ENCODE results near the gene LSM3. TPM values are rescaled to one million over a fixed set of nuclear protein-coding genes. Genes with fewer than 3 reads are reported as not detected.

LSM3 gene
- total and polyA plus RNA-seq, 3 experiments from 2014 or later: 22.9 to 26.6 (median 25.8) TPM

- H3K9me3 ChIP-seq (ENCODE audit: low read length): no peaks in the 10 kb centered on the region
- H3K4me1 Mint-ChIP-seq: no peaks in the 10 kb centered on the region
- CTCF ChIA-PET: interaction anchor here (1.9 kb wide), 1 partner anchor 15 kb away, joined by 7 read pairs; no protein-coding TSS in a partner anchor
Measured at GRCh38 chr3:14218355-14218754, 39.7 kb downstream of the LSM3 start.

GRCh38 chr3:14220933-14221332, 42.3 kb downstream of the LSM3 start:
- no peak overlapping the region for H3K4me3 ChIP-seq (ENCODE audit: low read length)
- H3K27ac ChIP-seq (ENCODE audit: low read depth, low read length): no peak overlapping the region
- CTCF ChIA-PET: no interaction called here
- Mint-ChIP-seq H3K4me3 (no peak overlapping the region), H3K4me1 (no peaks in the 10 kb centered on the region), H3K9me3 (peaks cover 12 to 28% (median 14%) of the 10 kb centered on the region in 5 donors), H3K36me3 (peaks cover 0 to 26% (median 3%) of the 10 kb centered on the region in 3 donors), H3K27me3 (peaks cover 27 to 48% of the 10 kb centered on the region in 2 donors), H3K27ac (no peak overlapping the region)
- POLR2A ChIA-PET: no interaction called here
- H3K9me3 ChIP-seq (ENCODE audit: low read length): no peaks in the 10 kb centered on the region
- H3K36me3 ChIP-seq (ENCODE audit: insufficient read depth, low read length): no peaks in the 10 kb centered on the region
- no peak for DNase-seq
- no peaks in the 10 kb centered on the region for H3K4me1 ChIP-seq (ENCODE audit: insufficient read depth, low read length)
- H3K27me3 ChIP-seq (ENCODE audit: insufficient read depth, low read length, poor library complexity, severe bottlenecking): peaks cover 4% of the 10 kb centered on the region

More at GRCh38 chr3:14218355-14218754, 39.7 kb downstream of the LSM3 start:
- Histone ChIP-seq H3K36me3 (ENCODE audit: insufficient read depth, low read length) (no peaks in the 10 kb centered on the region), H3K27ac (ENCODE audit: low read depth, low read length) (no peak overlapping the region), H3K4me1 (ENCODE audit: insufficient read depth, low read length) (no peaks in the 10 kb centered on the region), H3K27me3 (ENCODE audit: insufficient read depth, low read length, poor library complexity, severe bottlenecking) (no peaks in the 10 kb centered on the region), H3K4me3 (ENCODE audit: low read length) (no peak overlapping the region)
- POLR2A ChIA-PET: no interaction called here
- DNase-seq: no peak
- peak overlapping the region in 1 of 7 donors; percentile 13 for H3K4me3 Mint-ChIP-seq
- peaks cover 12 to 25% of the 10 kb centered on the region in 2 donors for H3K27me3 Mint-ChIP-seq
- peaks cover 10 to 28% (median 14%) of the 10 kb centered on the region in 5 donors for H3K9me3 Mint-ChIP-seq
- H3K36me3 Mint-ChIP-seq: peaks cover 0 to 26% (median 3%) of the 10 kb centered on the region in 3 donors
- no peak overlapping the region for H3K27ac Mint-ChIP-seq

GRCh38 chr3:14221902-14222301, 43.3 kb downstream of the LSM3 start:
- H3K36me3 ChIP-seq (ENCODE audit: insufficient read depth, low read length): no peaks in the 10 kb centered on the region
- ChIA-PET CTCF (no interaction called here), POLR2A (no interaction called here)
- Mint-ChIP-seq H3K27me3 (peaks cover 33 to 58% of the 10 kb centered on the region in 2 donors), H3K27ac (no peak overlapping the region), H3K36me3 (peaks cover 0 to 26% (median 3%) of the 10 kb centered on the region in 3 donors), H3K4me1 (no peaks in the 10 kb centered on the region), H3K4me3 (no peak overlapping the region), H3K9me3 (peaks cover 12 to 28% (median 14%) of the 10 kb centered on the region in 5 donors)
- no peaks in the 10 kb centered on the region for H3K9me3 ChIP-seq (ENCODE audit: low read length)
- no peak overlapping the region for H3K4me3 ChIP-seq (ENCODE audit: low read length)
- peaks cover 4% of the 10 kb centered on the region for H3K27me3 ChIP-seq (ENCODE audit: insufficient read depth, low read length, poor library complexity, severe bottlenecking)
- no peak overlapping the region for H3K27ac ChIP-seq (ENCODE audit: low read depth, low read length)
- H3K4me1 ChIP-seq (ENCODE audit: insufficient read depth, low read length): no peaks in the 10 kb centered on the region
- DNase-seq: no peak

GRCh38 chr3:14222457-14222856, 43.8 kb downstream of the LSM3 start:
- peaks cover 12 to 28% (median 14%) of the 10 kb centered on the region in 5 donors for H3K9me3 Mint-ChIP-seq
- Histone ChIP-seq H3K36me3 (ENCODE audit: insufficient read depth, low read length) (no peaks in the 10 kb centered on the region), H3K4me3 (ENCODE audit: low read length) (no peak overlapping the region), H3K27ac (ENCODE audit: low read depth, low read length) (no peak overlapping the region), H3K4me1 (ENCODE audit: insufficient read depth, low read length) (no peaks in the 10 kb centered on the region), H3K9me3 (ENCODE audit: low read length) (no peaks in the 10 kb centered on the region), H3K27me3 (ENCODE audit: insufficient read depth, low read length, poor library complexity, severe bottlenecking) (peaks cover 9% of the 10 kb centered on the region)
- H3K4me1 Mint-ChIP-seq: no peaks in the 10 kb centered on the region
- H3K27me3 Mint-ChIP-seq: peaks cover 33 to 64% of the 10 kb centered on the region in 2 donors
- no peak overlapping the region for H3K4me3 Mint-ChIP-seq
- peaks cover 0 to 26% (median 3%) of the 10 kb centered on the region in 3 donors for H3K36me3 Mint-ChIP-seq
- ChIA-PET POLR2A (no interaction called here), CTCF (no interaction called here)
- DNase-seq: no peak
- no peak overlapping the region for H3K27ac Mint-ChIP-seq

GRCh38 chr3:14222900-14223594, 44.4 kb downstream of the LSM3 start:
- Mint-ChIP-seq H3K27ac (no peak overlapping the region), H3K4me1 (no peaks in the 10 kb centered on the region), H3K4me3 (no peak overlapping the region), H3K36me3 (peaks cover 0 to 26% (median 3%) of the 10 kb centered on the region in 3 donors), H3K9me3 (peaks cover 12 to 28% (median 14%) of the 10 kb centered on the region in 5 donors), H3K27me3 (peaks cover 35 to 69% of the 10 kb centered on the region in 2 donors)
- no peak overlapping the region for H3K27ac ChIP-seq (ENCODE audit: low read depth, low read length)
- H3K27me3 ChIP-seq (ENCODE audit: insufficient read depth, low read length, poor library complexity, severe bottlenecking): peaks cover 9% of the 10 kb centered on the region
- no peaks in the 10 kb centered on the region for H3K9me3 ChIP-seq (ENCODE audit: low read length)
- no peaks in the 10 kb centered on the region for H3K4me1 ChIP-seq (ENCODE audit: insufficient read depth, low read length)
- ChIA-PET POLR2A (no interaction called here), CTCF (no interaction called here)
- H3K4me3 ChIP-seq (ENCODE audit: low read length): no peak overlapping the region
- no peak for DNase-seq
- no peaks in the 10 kb centered on the region for H3K36me3 ChIP-seq (ENCODE audit: insufficient read depth, low read length)

GRCh38 chr3:14223595-14223994, 45.0 kb downstream of the LSM3 start:
- POLR2A ChIA-PET: no interaction called here
- peaks cover 9% of the 10 kb centered on the region for H3K27me3 ChIP-seq (ENCODE audit: insufficient read depth, low read length, poor library complexity, severe bottlenecking)

GRCh38 chr3:14224895-14225294, 46.3 kb downstream of the LSM3 start:
- CTCF ChIA-PET: no interaction called here

More at GRCh38 chr3:14223595-14223994, 45.0 kb downstream of the LSM3 start:
- Histone ChIP-seq H3K27ac (ENCODE audit: low read depth, low read length) (no peak overlapping the region), H3K9me3 (ENCODE audit: low read length) (no peaks in the 10 kb centered on the region), H3K4me1 (ENCODE audit: insufficient read depth, low read length) (no peaks in the 10 kb centered on the region), H3K4me3 (ENCODE audit: low read length) (no peak overlapping the region), H3K36me3 (ENCODE audit: insufficient read depth, low read length) (no peaks in the 10 kb centered on the region)
- H3K27ac Mint-ChIP-seq: no peak overlapping the region
- peaks cover 0 to 26% (median 3%) of the 10 kb centered on the region in 3 donors for H3K36me3 Mint-ChIP-seq
- CTCF ChIA-PET: interaction anchor here (0.6 kb wide), 1 partner anchor 17 kb away, joined by 3 read pairs; no protein-coding TSS in a partner anchor
- DNase-seq: no peak
- H3K4me3 Mint-ChIP-seq: no peak overlapping the region
- peaks cover 35 to 69% of the 10 kb centered on the region in 2 donors for H3K27me3 Mint-ChIP-seq
- H3K9me3 Mint-ChIP-seq: peaks cover 12 to 28% (median 14%) of the 10 kb centered on the region in 5 donors
- no peaks in the 10 kb centered on the region for H3K4me1 Mint-ChIP-seq

GRCh38 chr3:14225421-14225820, 46.8 kb downstream of the LSM3 start:
- CTCF ChIA-PET: no interaction called here
- Histone ChIP-seq H3K4me1 (ENCODE audit: insufficient read depth, low read length) (no peaks in the 10 kb centered on the region), H3K4me3 (ENCODE audit: low read length) (no peak overlapping the region), H3K36me3 (ENCODE audit: insufficient read depth, low read length) (no peaks in the 10 kb centered on the region), H3K27ac (ENCODE audit: low read depth, low read length) (no peak overlapping the region), H3K27me3 (ENCODE audit: insufficient read depth, low read length, poor library complexity, severe bottlenecking) (peaks cover 9% of the 10 kb centered on the region), H3K9me3 (ENCODE audit: low read length) (no peaks in the 10 kb centered on the region)
- Mint-ChIP-seq H3K9me3 (peaks cover 10 to 22% (median 13%) of the 10 kb centered on the region in 5 donors), H3K27me3 (peaks cover 30 to 71% of the 10 kb centered on the region in 2 donors), H3K27ac (no peak overlapping the region), H3K36me3 (peaks cover 0 to 21% (median 0%) of the 10 kb centered on the region in 3 donors), H3K4me3 (no peak overlapping the region), H3K4me1 (no peaks in the 10 kb centered on the region)
- POLR2A ChIA-PET: no interaction called here
- no peak for DNase-seq

More at GRCh38 chr3:14224895-14225294, 46.3 kb downstream of the LSM3 start:
- Histone ChIP-seq H3K4me1 (ENCODE audit: insufficient read depth, low read length) (no peaks in the 10 kb centered on the region), H3K27ac (ENCODE audit: low read depth, low read length) (no peak overlapping the region), H3K4me3 (ENCODE audit: low read length) (no peak overlapping the region), H3K36me3 (ENCODE audit: insufficient read depth, low read length) (no peaks in the 10 kb centered on the region), H3K27me3 (ENCODE audit: insufficient read depth, low read length, poor library complexity, severe bottlenecking) (peaks cover 9% of the 10 kb centered on the region), H3K9me3 (ENCODE audit: low read length) (no peaks in the 10 kb centered on the region)
- POLR2A ChIA-PET: no interaction called here
- H3K4me1 Mint-ChIP-seq: no peaks in the 10 kb centered on the region
- H3K4me3 Mint-ChIP-seq: no peak overlapping the region
- H3K27ac Mint-ChIP-seq: no peak overlapping the region
- DNase-seq: no peak
- peaks cover 0 to 25% (median 3%) of the 10 kb centered on the region in 3 donors for H3K36me3 Mint-ChIP-seq
- H3K9me3 Mint-ChIP-seq: peaks cover 12 to 27% (median 14%) of the 10 kb centered on the region in 5 donors
- peaks cover 31 to 67% of the 10 kb centered on the region in 2 donors for H3K27me3 Mint-ChIP-seq
